Fibroblast of the aortic adventitia (primary cell): ENCODE measurements around the gene MMP12. TPM values are rescaled to one million over a fixed set of nuclear protein-coding genes. Genes with fewer than 3 reads are reported as not detected.
"Not testable (repeated sequence)": the region's sequence is repeated elsewhere in the genome, so short reads cannot be mapped to it uniquely, and the experiment has no call there.

Experiments
- DNase-seq: peaks from one replicate; pipeline ENCODE4 v3.0.0-alpha.2; 2010; ENCODE audit warnings: low read depth
- H3K4me3 ChIP-seq: 2 replicates; pipeline ENCODE4 v1.5.1; 2011; ENCODE audit warnings: low read depth, mild to moderate bottlenecking, control low read depth, low read length, moderate library complexity
- total RNA-seq: library from RNA; depleted of rRNA; stranded (reverse); fragments of >200 nt; gene quantifications from 2 replicates; pipeline ENCODE4 v1.2.3, GENCODE V29; 2012; ENCODE audit warnings: low replicate concordance
- TF ChIP-seq, protein P1 (sequence below): IDR thresholded peaks from 2 replicates; pipeline ENCODE4 v1.5.1; 2011; ENCODE audit warnings: mild to moderate bottlenecking, low read length, control low read depth, inconsistent platforms; ENCODE audit not compliant: insufficient read depth

The MMP12 gene
- total RNA-seq, 1 donor: not detected

GRCh38 chr11:102879801-102880200, 5.0 kb upstream of the MMP12 start:
- DNase-seq: no peak
- TF ChIP-seq, protein P1, sequence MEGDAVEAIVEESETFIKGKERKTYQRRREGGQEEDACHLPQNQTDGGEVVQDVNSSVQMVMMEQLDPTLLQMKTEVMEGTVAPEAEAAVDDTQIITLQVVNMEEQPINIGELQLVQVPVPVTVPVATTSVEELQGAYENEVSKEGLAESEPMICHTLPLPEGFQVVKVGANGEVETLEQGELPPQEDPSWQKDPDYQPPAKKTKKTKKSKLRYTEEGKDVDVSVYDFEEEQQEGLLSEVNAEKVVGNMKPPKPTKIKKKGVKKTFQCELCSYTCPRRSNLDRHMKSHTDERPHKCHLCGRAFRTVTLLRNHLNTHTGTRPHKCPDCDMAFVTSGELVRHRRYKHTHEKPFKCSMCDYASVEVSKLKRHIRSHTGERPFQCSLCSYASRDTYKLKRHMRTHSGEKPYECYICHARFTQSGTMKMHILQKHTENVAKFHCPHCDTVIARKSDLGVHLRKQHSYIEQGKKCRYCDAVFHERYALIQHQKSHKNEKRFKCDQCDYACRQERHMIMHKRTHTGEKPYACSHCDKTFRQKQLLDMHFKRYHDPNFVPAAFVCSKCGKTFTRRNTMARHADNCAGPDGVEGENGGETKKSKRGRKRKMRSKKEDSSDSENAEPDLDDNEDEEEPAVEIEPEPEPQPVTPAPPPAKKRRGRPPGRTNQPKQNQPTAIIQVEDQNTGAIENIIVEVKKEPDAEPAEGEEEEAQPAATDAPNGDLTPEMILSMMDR: no peak
- no peak overlapping the region for H3K4me3 ChIP-seq

- TF ChIP-seq, protein P1: no peak
- no peak overlapping the region for H3K4me3 ChIP-seq
- no peak for DNase-seq
Measured at GRCh38 chr11:102878595-102878994, 3.8 kb upstream of the MMP12 start.

DNA sequence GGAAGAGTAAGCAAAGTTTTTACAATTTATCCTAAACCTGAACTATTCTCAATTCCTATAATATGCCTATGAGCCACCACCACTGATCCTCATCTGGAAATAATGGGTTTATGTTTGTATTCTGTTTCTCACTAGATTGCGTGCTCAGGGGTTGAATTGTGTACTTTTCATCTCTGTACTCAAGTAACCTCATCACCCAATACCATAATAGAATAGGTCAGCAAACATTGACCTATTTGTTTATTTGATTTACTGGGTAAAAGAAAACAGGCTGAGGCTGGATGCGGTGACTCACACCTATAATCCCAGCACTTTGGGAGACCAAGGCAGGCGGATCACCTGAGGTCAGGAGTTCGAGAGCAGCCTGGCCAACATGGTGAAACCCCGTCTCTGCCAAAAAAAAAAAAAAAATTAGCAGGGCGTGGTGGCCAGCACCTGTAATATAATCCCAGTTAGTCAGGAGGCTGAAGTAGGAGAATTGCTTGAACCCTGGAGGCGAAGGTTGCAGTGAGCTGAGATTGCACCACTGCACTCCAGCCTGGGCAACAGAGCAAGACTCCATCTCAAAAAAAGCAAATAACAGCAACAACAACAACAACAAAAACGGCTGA, 5.3 kb downstream of the MMP12 start:
- not testable (repeated sequence) for DNase-seq, H3K4me3 ChIP-seq

GRCh38 chr11:102868339-102868738, 6.4 kb downstream of the MMP12 start:
- TF ChIP-seq, protein P1: no peak
- H3K4me3 ChIP-seq: no peak overlapping the region
- DNase-seq: peak; percentile 37

GRCh38 chr11:102864724-102865123, 10.1 kb downstream of the MMP12 start:
- peak; percentile 28 for DNase-seq
- no peak overlapping the region for H3K4me3 ChIP-seq
- TF ChIP-seq, protein P1: no peak

DNA sequence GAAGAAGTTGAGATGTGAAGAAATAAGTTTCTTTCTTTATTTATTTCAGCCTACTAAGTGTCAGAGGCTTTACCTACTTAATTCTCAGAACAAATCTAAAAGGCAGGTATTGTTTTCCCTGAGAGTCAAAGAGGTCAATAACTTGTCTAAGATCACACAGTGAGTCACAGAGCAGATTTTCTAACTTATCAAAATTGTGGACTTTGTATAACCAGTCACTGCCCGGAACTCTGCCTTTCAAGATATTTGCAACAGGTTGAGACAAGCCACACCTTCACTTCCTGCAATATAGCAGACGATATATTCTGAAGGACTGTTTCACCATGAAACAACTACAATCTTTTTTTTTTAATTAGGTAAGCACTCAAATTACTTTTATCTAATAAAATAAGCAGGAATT, 20.8 kb downstream of the MMP12 start:
- H3K4me3 ChIP-seq: no peak overlapping the region
- TF ChIP-seq, protein P1: no peak
- DNase-seq: no peak

DNA sequence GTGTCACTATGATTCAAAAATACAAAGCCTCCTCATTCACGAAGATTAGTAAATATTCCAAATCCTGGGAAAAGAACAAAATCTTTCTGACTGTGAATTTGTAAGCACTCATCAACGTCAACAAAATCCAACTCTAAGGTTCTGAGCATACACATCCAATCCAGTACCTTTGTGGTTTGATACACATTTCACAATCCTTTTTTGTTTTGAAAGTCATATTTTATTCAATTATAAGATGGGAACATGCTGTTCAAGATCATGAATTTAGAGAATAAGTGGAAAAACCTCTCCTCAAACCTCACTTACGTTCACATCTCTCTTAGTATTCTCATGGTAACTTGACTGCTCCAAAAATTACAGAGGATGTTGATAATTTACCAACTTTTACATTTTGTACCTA, 21.7 kb downstream of the MMP12 start:
- no peak overlapping the region for H3K4me3 ChIP-seq
- TF ChIP-seq, protein P1: no peak
- DNase-seq: no peak
